ENCODE measurements around the gene GPRIN1. TPM values are rescaled to one million over a fixed set of nuclear protein-coding genes. Genes with fewer than 3 reads are reported as not detected.

The GPRIN1 gene
- total RNA-seq: 0.93 TPM

GRCh38 chr5:176609724-176610434, at the start of gene GPRIN1:
GPRIN1 (minus strand) TSS chr5:176610156; CDS start chr5:176599834, 10,322 bp downstream.

GRCh38 chr5:176647030-176647842, 37.3 kb upstream of the GPRIN1 start, which contains the start of gene TSPAN17:
TSPAN17 (plus strand) TSS chr5:176647484; CDS start chr5:176647616, 132 bp downstream.

GRCh38 chr5:176629853-176630680, 20.1 kb upstream of the GPRIN1 start, which contains the start of the genes EIF4E1B and SNCB:
EIF4E1B (plus strand) TSS chr5:176630675; CDS start chr5:176642788, 12,113 bp downstream.
SNCB (minus strand) TSS chr5:176630534; CDS start chr5:176629654, 880 bp downstream.

GRCh38 chr5:176548967-176549444, 61.0 kb downstream of the GPRIN1 start, which contains the start of gene CDHR2:
CDHR2 (plus strand) TSS chr5:176549342; CDS start chr5:176565353, 16,011 bp downstream.

Small RNA genes lying within 50 kb of the gene (small RNA-seq; reads per million reads assigned to genes)
- gene MIR4281 (ENCODE audit: low replicate concordance) (not detected), gene RF00019 (ENCODE audit: low replicate concordance) (not detected), gene RN7SL684P (ENCODE audit: low replicate concordance) (not detected)

Other genes with a start within 250 kb of the GPRIN1 start
- 75.4 TPM for gene KIAA1191, start 248.4 kb downstream of the GPRIN1 start, total RNA-seq
- 11.7 TPM for gene ARL10, start 244.7 kb downstream of the GPRIN1 start, total RNA-seq
- gene NOP16, start 221.6 kb downstream of the GPRIN1 start, total RNA-seq: 5.2 TPM
- gene HIGD2A, start 221.4 kb downstream of the GPRIN1 start, total RNA-seq: 138 TPM
- 40.9 TPM for gene CLTB, start 193.6 kb downstream of the GPRIN1 start, total RNA-seq
- gene FAF2, start 161.8 kb downstream of the GPRIN1 start, total RNA-seq: 33.2 TPM
- gene RNF44, start 72.8 kb downstream of the GPRIN1 start, total RNA-seq: 27.0 TPM
- gene CDHR2, start 60.8 kb downstream of the GPRIN1 start, total RNA-seq: 10.1 TPM
- 0.12 TPM for gene SNCB, start 20.4 kb upstream of the GPRIN1 start, total RNA-seq
- not detected for gene EIF4E1B, start 20.5 kb upstream of the GPRIN1 start, total RNA-seq
- 21.5 TPM for gene TSPAN17, start 37.3 kb upstream of the GPRIN1 start, total RNA-seq
- gene UNC5A, start 200.4 kb upstream of the GPRIN1 start, total RNA-seq: 0.29 TPM

Measured in metanephros (tissue), 2 donors.